K562 (cell line): ENCODE data around the gene NEFH. TPM values are rescaled to one million over a fixed set of nuclear protein-coding genes. Genes with fewer than 3 reads are reported as not detected.

Source experiments
- ATAC-seq: fragments of 200-7000 bp; cut with Tn5 transposase; 3 replicates; pipeline ENCODE4 v1.9.1; 2020; ENCODE audit warnings: moderate library complexity
- BruUV-seq: library from RNA; stranded (reverse); fragments of 400-500 nt; replicated peaks from 2 replicates; lab custom pipeline; 2021; lab: Mats Ljungman, UMichigan
- CTCF ChIA-PET: fragments of 300-600 bp; formaldehyde crosslinking; extraction: SDS; loops from one replicate; lab custom pipeline; 2021; ENCODE audit warnings: low intra/inter-chr PET ratio; lab: Yijun Ruan, JAX
- POLR2A ChIA-PET: fragments of 300-600, 350-650 bp; sonication (Branson Sonifier 250); formaldehyde crosslinking; extraction: SDS; loops from one replicate; lab custom pipeline; 2021; ENCODE audit warnings: antibody characterized with exemption, inconsistent platforms; lab: Yijun Ruan, JAX
- DNase-seq, 4 experiments: peaks; one replicate each; pipeline versions ENCODE4 v3.0.0 to v3.0.0-alpha.2; 2011 to 2018; ENCODE audit warnings: low spot score in 3 of 4, mixed read lengths in 3 of 4; ENCODE audit errors: extremely low read depth in 1 of 4
- FAIRE-seq: peaks from 2 replicates; lab custom pipeline; 2011; peaks lifted over from hg19 to GRCh38; lab: Jason Lieb, UNC
- H2AFZ ChIP-seq: 2 replicates; pipeline ENCODE4 v1.6.0; 2011; ENCODE audit warnings: low read depth, low read length, control low read depth, inconsistent platforms
- H3K27ac ChIP-seq: fragments of 200-600 bp; 3 replicates; pipeline ENCODE4 v1.8.0; 2011; ENCODE audit warnings: low read depth, mild to moderate bottlenecking, control low read depth, inconsistent platforms, low read length, moderate library complexity, mixed read lengths; ENCODE audit errors: extremely low read depth
- H3K27me3 ChIP-seq, 2 experiments: fragments of 300-600 bp in 1 of 2; 2 replicates in 1 of 2; 3 replicates in 1 of 2; pipeline versions ENCODE4 v1.6.0 to v1.8.0; 2011; ENCODE audit warnings: inconsistent platforms in 2 of 2, low read length in 2 of 2, mild to moderate bottlenecking in 1 of 2, mixed read lengths in 1 of 2, moderate library complexity in 1 of 2; ENCODE audit not compliant: control insufficient read depth in 2 of 2, insufficient read depth in 2 of 2
- H3K36me3 ChIP-seq: fragments of 300-600 bp; 3 replicates; pipeline ENCODE4 v1.8.0; 2011; ENCODE audit warnings: mild to moderate bottlenecking, low read length, inconsistent platforms; ENCODE audit not compliant: control insufficient read depth, insufficient read depth
- H3K4me1 ChIP-seq, 2 experiments: fragments of 200-600 bp in 1 of 2; replicated peaks in 1 of 2; 2 replicates in 1 of 2; 3 replicates in 1 of 2; pipeline versions ENCODE4 v1.5.1 to v1.8.0; 2011; ENCODE audit warnings: inconsistent platforms in 2 of 2, low read length in 2 of 2, mild to moderate bottlenecking in 1 of 2, mixed read lengths in 1 of 2, moderate library complexity in 1 of 2; ENCODE audit not compliant: control insufficient read depth in 2 of 2, insufficient read depth in 2 of 2
- H3K4me2 ChIP-seq: 2 replicates; pipeline ENCODE4 v1.6.1; 2011; ENCODE audit warnings: low read length, control low read depth, inconsistent platforms, mixed read lengths; ENCODE audit not compliant: insufficient read depth
- H3K4me3 ChIP-seq: fragments of 200-600 bp; sonication (generic), shearing (Covaris generic); 2 replicates; pipeline ENCODE4 v1.5.1; 2016; ENCODE audit warnings: control low read depth, inconsistent platforms
- H3K79me2 ChIP-seq: fragments of 200-600 bp; 3 replicates; pipeline ENCODE4 v1.8.0; 2011; ENCODE audit warnings: low read length, inconsistent platforms; ENCODE audit not compliant: control insufficient read depth, insufficient read depth
- H3K9ac ChIP-seq, 2 experiments: 2 replicates each; pipeline versions ENCODE4 v1.6.0 to v1.6.1; 2011; ENCODE audit warnings: low read depth in 2 of 2, low read length in 2 of 2, control low read depth in 1 of 2, inconsistent platforms in 1 of 2, mild to moderate bottlenecking in 1 of 2, mixed read lengths in 1 of 2; ENCODE audit not compliant: insufficient read depth in 1 of 2
- H3K9me1 ChIP-seq: one replicate; pipeline ENCODE4 v1.6.0; 2011; ENCODE audit warnings: inconsistent platforms, mild to moderate bottlenecking, low read length, moderate library complexity; ENCODE audit not compliant: control insufficient read depth, insufficient read depth
- H3K9me3 ChIP-seq: replicated peaks from 2 replicates; pipeline ENCODE4 v1.5.1; 2011; ENCODE audit warnings: low read depth, low read length, inconsistent platforms; ENCODE audit not compliant: control insufficient read depth, insufficient read depth
- H4K20me1 ChIP-seq: replicated peaks from 2 replicates; pipeline ENCODE4 v1.6.1; 2011; ENCODE audit warnings: low read length, inconsistent platforms, mixed read lengths; ENCODE audit not compliant: control insufficient read depth, insufficient read depth
- DDX20 ChIP-seq: fragments of 450-650 bp; IDR thresholded peaks from 2 replicates; pipeline ENCODE4 v1.6.1; 2016; ENCODE audit warnings: missing genetic modification characterization, low read depth, mild to moderate bottlenecking, missing compliant biosample characterization, moderate library complexity
- GABPA ChIP-seq: fragments of 200-800 bp; sonication (Bioruptor generic); conservative IDR thresholded peaks from 2 replicates; pipeline ENCODE4 v1.6.1; 2016; ENCODE audit warnings: low read depth, missing genetic modification characterization, missing compliant biosample characterization
- GTF2A2 ChIP-seq: IDR thresholded peaks from 2 replicates; pipeline ENCODE4 v1.6.1; 2016; ENCODE audit warnings: mild to moderate bottlenecking, missing genetic modification characterization, missing compliant biosample characterization
- IRF9 ChIP-seq: fragments of 450-650 bp; IDR thresholded peaks from 2 replicates; pipeline ENCODE4 v1.6.1; 2016; ENCODE audit warnings: missing biosample characterization, missing genetic modification characterization
- MBD2 ChIP-seq: sonication (generic); IDR thresholded peaks from 2 replicates; pipeline ENCODE4 v1.6.1; 2016; ENCODE audit warnings: low read depth, borderline replicate concordance
- MTA1 ChIP-seq: fragments of 450-650 bp; IDR thresholded peaks from 2 replicates; pipeline ENCODE4 v1.6.1; 2017; ENCODE audit warnings: borderline replicate concordance
- NCOA1 ChIP-seq: fragments of 450-650 bp; IDR thresholded peaks from 2 replicates; pipeline ENCODE4 v1.6.1; 2016; ENCODE audit warnings: low read depth
- NONO ChIP-seq, 2 experiments: fragments of 200-400 bp in 1 of 2; fragments of 450-650 bp in 1 of 2; formaldehyde crosslinking in 1 of 2; IDR thresholded peaks; 2 replicates each; pipeline ENCODE4 v1.6.1; 2017; ENCODE audit warnings: low read depth in 2 of 2, mild to moderate bottlenecking in 2 of 2, moderate library complexity in 2 of 2, low read length in 1 of 2
- PATZ1 ChIP-seq: fragments of 250-450 bp; sonication (Bioruptor Pico); IDR thresholded peaks from 2 replicates; pipeline ENCODE4 v1.5.0; 2020; ENCODE audit warnings: mild to moderate bottlenecking, borderline replicate concordance
- POLR2G ChIP-seq: fragments of 200-400 bp; formaldehyde crosslinking; IDR thresholded peaks from 2 replicates; pipeline ENCODE4 v1.6.1; 2017; ENCODE audit warnings: low read depth, mild to moderate bottlenecking, antibody characterized with exemption, low read length, moderate library complexity
- RFX1 ChIP-seq: fragments of 450-650 bp; IDR thresholded peaks from 2 replicates; pipeline ENCODE4 v1.6.1; 2016; ENCODE audit warnings: mild to moderate bottlenecking, moderate library complexity
- SAFB ChIP-seq: fragments of 200-400 bp; formaldehyde crosslinking; IDR thresholded peaks from 2 replicates; pipeline ENCODE4 v1.6.1; 2017; ENCODE audit warnings: low read depth, low read length, borderline replicate concordance
- ZFX ChIP-seq: sonication (generic); formaldehyde crosslinking; IDR thresholded peaks from 2 replicates; pipeline ENCODE4 v1.8.0; 2022; ENCODE audit warnings: mild to moderate bottlenecking, missing genetic modification reagents, moderate library complexity
- ZNF133 ChIP-seq: fragments of 250-450 bp; sonication (Bioruptor Pico); IDR thresholded peaks from 2 replicates; pipeline ENCODE4 v1.4.0; 2020; ENCODE audit warnings: mild to moderate bottlenecking
- ZNF280B ChIP-seq: fragments of 250-450 bp; sonication (Bioruptor Pico); IDR thresholded peaks from 2 replicates; pipeline ENCODE4 v1.5.1; 2021; ENCODE audit warnings: mild to moderate bottlenecking
- ZNF764 ChIP-seq: fragments of 250-450 bp; sonication (Bioruptor Pico); IDR thresholded peaks from 2 replicates; pipeline ENCODE4 v1.4.0; 2020; ENCODE audit warnings: low read depth, mild to moderate bottlenecking, moderate library complexity
- WGBS: fragments of 100-300 bp; shearing (Covaris generic); methylation state at CpG from one replicate; pipeline ENCODE4 v1.1.6; 2016; ENCODE audit warnings: low coverage, mixed read lengths; ENCODE audit not compliant: insufficient coverage; ENCODE audit errors: missing lambda C conversion rate; 5-methylcytosine and 5-hydroxymethylcytosine counted together
- in situ Hi-C: fragments of 300-500 bp; cut with MboI; formaldehyde crosslinking; loops from 4 replicates; pipeline ENCODE4 v1.15.0; 2018; ENCODE audit warnings: inconsistent platforms, mixed read lengths
- intact Hi-C: fragments of 100-400 bp; cut with micrococcal nuclease; formaldehyde crosslinking; loops from 2 replicates; pipeline ENCODE4 v1.14.2; 2022
- polyA plus RNA-seq, 8 experiments: library from polyadenylated mRNA; depleted of rRNA in 4 of 8; stranded (reverse) in 5 of 8; unstranded in 3 of 8; fragments of >200 nt; fragmentation: Nextera tagmentation in 2 of 8; fragmentation: Illumina TruSeq in 1 of 8; extraction: Ambion mirVana in 2 of 8; extraction: Trizol in 1 of 8; gene quantifications; 2 replicates each; pipeline versions ENCODE4 v1.2.1 to v1.2.3, GENCODE V29; 2011 to 2014; ENCODE audit warnings: inconsistent platforms in 1 of 8, missing spikeins in 1 of 8
- total RNA-seq, 7 experiments: library from RNA; depleted of rRNA in 6 of 7; stranded (reverse); fragments of >200 nt in 6 of 7; fragmentation: Illumina TruSeq in 2 of 7; extraction: Trizol in 2 of 7; gene quantifications; 2 replicates each; pipeline versions ENCODE4 v1.2.1 to v1.2.3, GENCODE V29; 2011 to 2021; ENCODE audit warnings: low replicate concordance in 1 of 7

Gene NEFH
- total and polyA plus RNA-seq, 9 of the 15 experiments (the other 6 are each of a cell fraction or from before 2014, with no cell fraction given) = 2.3 to 26.9 (median 10.8) TPM

GRCh38 chr22:29524442-29525191, 44.6 kb downstream of the NEFH start (continued):
- TF ChIP-seq ZNF133 (CRISPR knock-in tag) (no peak), ZNF280B (CRISPR knock-in tag) (no peak), IRF9 (tag) (no peak)

GRCh38 chr22:29528144-29528543, 48.1 kb downstream of the NEFH start:
- H3K27me3 ChIP-seq = no peaks in the 10 kb centered on the region
- no peak overlapping the region for H3K4me2 ChIP-seq
- no peaks in the 10 kb centered on the region for H4K20me1 ChIP-seq
- no peak overlapping the region for H3K27ac ChIP-seq
- in situ Hi-C loops (loop anchor here (10.0 kb wide), 1 partner anchor 133 kb away; no protein-coding TSS in a partner anchor), intact Hi-C loops (no loop called here)
- H3K9ac ChIP-seq = no peak overlapping the region
- ChIA-PET POLR2A (interaction anchor here (1.1 kb wide), 1 partner anchor 25 kb away, joined by 3 read pairs; no protein-coding TSS in a partner anchor), CTCF (no interaction called here)
- FAIRE-seq = no peak
- peaks cover 88% of the 10 kb centered on the region; the same call in 2 of the 3 replicates for H3K36me3 ChIP-seq
- no peak for ATAC-seq
- DNase-seq = no peak
- H3K4me3 ChIP-seq = no peak overlapping the region
- H3K4me1 ChIP-seq = no peaks in the 10 kb centered on the region
- 98% methylated on average over 5 of the region's 7 CpGs for WGBS
- no peaks in the 10 kb centered on the region for H3K9me3 ChIP-seq
- no peaks in the 10 kb centered on the region for H3K79me2 ChIP-seq
- BruUV-seq = no TSS peak
- no peak overlapping the region for H2AFZ ChIP-seq
- H3K9me1 ChIP-seq = no peaks in the 10 kb centered on the region
- TF ChIP-seq ZNF764 (CRISPR knock-in tag) (no peak), DDX20 (tag) (no peak), MTA1 (no peak), MBD2 (no peak), PATZ1 (CRISPR knock-in tag) (no peak), GTF2A2 (tag) (no peak), NONO (IDR thresholded peaks at IDR 0.05; ENCODE audit: low read depth in 2 of 2, low read length in 1 of 2) (no peak), GABPA (tag) (no peak), ZFX (no peak), RFX1 (no peak), POLR2G (no peak), NCOA1 (no peak), SAFB (no peak)
